LHCN-M2 (cell line): ENCODE results near the gene TP53. TPM values are rescaled to one million over a fixed set of nuclear protein-coding genes. Genes with fewer than 3 reads are reported as not detected.

Source experiments
- DNase-seq: peaks from one replicate; pipeline ENCODE4 v3.0.0-alpha.2; 2012; ENCODE audit warnings: low read depth
- polyA plus RNA-seq: library from polyadenylated mRNA; unstranded; fragments of >200 nt; gene quantifications from one replicate; pipeline ENCODE4 v1.2.1, GENCODE V29; 2012; ENCODE audit warnings: missing spikeins
- total RNA-seq: library from RNA; depleted of rRNA; stranded (reverse); fragments of >200 nt; gene quantifications from 2 replicates; pipeline ENCODE4 v1.2.3, GENCODE V29; 2014; rRNA removed

Gene TP53
- 34.8 and 35.5 TPM in 2 replicates for total RNA-seq
- 54.4 TPM for polyA plus RNA-seq

GRCh38 chr17:7687072-7687907 is at the start of gene TP53:
TP53 (minus strand) TSS chr17:7687490; CDS start chr17:7676594, 10,896 bp downstream.
- DNase-seq, result peak; percentile 91

GRCh38 chr17:7732981-7733539 is 45.8 kb upstream of the TP53 start:
- no peak for DNase-seq

GRCh38 chr17:7729816-7730215 is 42.5 kb upstream of the TP53 start:
- DNase-seq, result no peak

- DNase-seq, result no peak
Measured at GRCh38 chr17:7727886-7728285, 40.6 kb upstream of the TP53 start.

- DNase-seq, result no peak
Measured at GRCh38 chr17:7721612-7722011, 34.3 kb upstream of the TP53 start.

GRCh38 chr17:7720125-7720524 is 32.8 kb upstream of the TP53 start:
- peak; percentile 29 for DNase-seq

- no peak for DNase-seq
Measured at GRCh38 chr17:7719661-7720060, 32.4 kb upstream of the TP53 start.

- DNase-seq, result peak; percentile 23
Measured at GRCh38 chr17:7717756-7718350, 30.6 kb upstream of the TP53 start.

GRCh38 chr17:7716901-7717755 is 29.8 kb upstream of the TP53 start, which contains the start of gene DNAH2:
DNAH2 (plus strand) TSS chr17:7717744; CDS start chr17:7719735, 1,991 bp downstream.
- DNase-seq, result peak; percentile 91

- no peak for DNase-seq
Measured at GRCh38 chr17:7715936-7716886, 28.9 kb upstream of the TP53 start.

GRCh38 chr17:7714721-7715594 is 27.7 kb upstream of the TP53 start:
- DNase-seq, result no peak

GRCh38 chr17:7713782-7714181 is 26.5 kb upstream of the TP53 start:
- DNase-seq, result no peak

GRCh38 chr17:7712111-7712771 is 25.0 kb upstream of the TP53 start:
- DNase-seq, result no peak

- no peak for DNase-seq
Measured at GRCh38 chr17:7711051-7711755, 23.9 kb upstream of the TP53 start.

GRCh38 chr17:7710301-7710700 is 23.0 kb upstream of the TP53 start:
- DNase-seq, result no peak

- no peak for DNase-seq
Measured at GRCh38 chr17:7709031-7709430, 21.7 kb upstream of the TP53 start.

GRCh38 chr17:7707858-7708750 is 20.8 kb upstream of the TP53 start:
- DNase-seq, result no peak
